HepG2 (cell line): ENCODE measurements around the gene GPS1. TPM values are rescaled to one million over a fixed set of nuclear protein-coding genes. Genes with fewer than 3 reads are reported as not detected.

Source experiments
- AFF4 ChIP-seq: sonication (generic); formaldehyde crosslinking; IDR thresholded peaks from 2 replicates; pipeline ENCODE4 v1.4.0; 2020; ENCODE audit warnings: missing genetic modification reagents
- EEA1 ChIP-seq: sonication (generic); formaldehyde crosslinking; IDR thresholded peaks from 2 replicates; pipeline ENCODE4 v1.5.1; 2020; ENCODE audit warnings: mild to moderate bottlenecking, missing genetic modification reagents, borderline replicate concordance
- TRAFD1 ChIP-seq: sonication (generic); formaldehyde crosslinking; IDR thresholded peaks from 2 replicates; pipeline ENCODE4 v1.5.1; 2020; ENCODE audit warnings: missing genetic modification reagents, mild to moderate bottlenecking, borderline replicate concordance
- ZNF407 ChIP-seq: sonication (generic); formaldehyde crosslinking; IDR thresholded peaks from one replicate; pipeline ENCODE4 v1.5.1; 2020; ENCODE audit warnings: mild to moderate bottlenecking, missing genetic modification reagents; ENCODE audit errors: not compliant biosample characterization
- ZNF552 ChIP-seq: sonication (generic); formaldehyde crosslinking; IDR thresholded peaks from 2 replicates; pipeline ENCODE4 v1.9.0; 2022; ENCODE audit warnings: missing genetic modification reagents, mild to moderate bottlenecking, borderline replicate concordance
- ZNF564 ChIP-seq: sonication (generic); formaldehyde crosslinking; IDR thresholded peaks from 2 replicates; pipeline ENCODE4 v1.8.1; 2023; ENCODE audit warnings: mild to moderate bottlenecking, missing genetic modification reagents
- ZNF672 ChIP-seq: sonication (generic); formaldehyde crosslinking; IDR thresholded peaks from 2 replicates; pipeline ENCODE4 v1.8.1; 2022; ENCODE audit warnings: missing genetic modification reagents
- ZNF780A ChIP-seq: sonication (generic); formaldehyde crosslinking; IDR thresholded peaks from 2 replicates; pipeline ENCODE4 v1.8.0; 2022; ENCODE audit warnings: mild to moderate bottlenecking, missing genetic modification reagents, moderate library complexity
- polyA plus RNA-seq, 8 experiments: library from polyadenylated mRNA; depleted of rRNA in 3 of 8; stranded (reverse) in 7 of 8; unstranded in 1 of 8; fragments of >200 nt; fragmentation: Illumina TruSeq in 4 of 8; extraction: Trizol in 4 of 8; gene quantifications; 2 replicates each; pipeline versions ENCODE4 v1.2.1 to v1.2.3, GENCODE V29; 2011 to 2016; ENCODE audit warnings: low read depth in 4 of 8, missing spikeins in 1 of 8, mixed read lengths in 1 of 8; ENCODE audit not compliant: insufficient read depth in 1 of 8
- total RNA-seq, 5 experiments: library from RNA; depleted of rRNA; stranded (reverse); fragments of >200 nt; fragmentation: Illumina TruSeq; extraction: Trizol; gene quantifications; 2 replicates each; pipeline ENCODE4 v1.2.3, GENCODE V29; 2016; ENCODE audit warnings: low read depth in 1 of 5
- TF ChIP-seq, protein P1 (sequence below): sonication (generic); formaldehyde crosslinking; IDR thresholded peaks from 2 replicates; pipeline ENCODE4 v1.8.0; 2022; ENCODE audit warnings: missing genetic modification reagents, mild to moderate bottlenecking, borderline replicate concordance

The GPS1 gene
- total and polyA plus RNA-seq, 2 of the 13 experiments (the other 11 are each of a cell fraction or from before 2014, with no cell fraction given), result 124 to 128 TPM

- no peak for TF ChIP-seq TRAFD1 (CRISPR knock-in tag)
- 0 out of 2 replicates have a peak, but pooled peaks have one; percentile 1 for TF ChIP-seq AFF4
- no peak for TF ChIP-seq ZNF780A
- peak; percentile 95 for TF ChIP-seq EEA1 (CRISPR knock-in tag)
- TF ChIP-seq ZNF552 (CRISPR knock-in tag), result 0 out of 2 replicates have a peak, but pooled peaks have one; percentile 65
- TF ChIP-seq ZNF407, result peak; percentile 22
- peak; percentile 61; the same call in 1 of the 2 replicates for TF ChIP-seq ZNF564 (CRISPR knock-in tag)
- TF ChIP-seq, protein P1, sequence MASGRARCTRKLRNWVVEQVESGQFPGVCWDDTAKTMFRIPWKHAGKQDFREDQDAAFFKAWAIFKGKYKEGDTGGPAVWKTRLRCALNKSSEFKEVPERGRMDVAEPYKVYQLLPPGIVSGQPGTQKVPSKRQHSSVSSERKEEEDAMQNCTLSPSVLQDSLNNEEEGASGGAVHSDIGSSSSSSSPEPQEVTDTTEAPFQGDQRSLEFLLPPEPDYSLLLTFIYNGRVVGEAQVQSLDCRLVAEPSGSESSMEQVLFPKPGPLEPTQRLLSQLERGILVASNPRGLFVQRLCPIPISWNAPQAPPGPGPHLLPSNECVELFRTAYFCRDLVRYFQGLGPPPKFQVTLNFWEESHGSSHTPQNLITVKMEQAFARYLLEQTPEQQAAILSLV (CRISPR knock-in tag), result peak; percentile 84; the same call in 1 of the 2 replicates
- TF ChIP-seq ZNF672 (CRISPR knock-in tag), result no peak; the same call in 1 of the 2 replicates
Observed at GRCh38 chr17:82065638-82066303, 14.1 kb downstream of the GPS1 start, which contains the start of gene DUS1L (continued).
